ENCODE results near the gene BAG2.

GRCh38 chr6:57127763-57128162 is 44.4 kb upstream of the BAG2 start:
- TF ChIP-seq CTCF (IDR thresholded peaks at IDR 0.05; ENCODE audit: insufficient read depth, low read depth, low read length) (no peak), EZH2 (IDR thresholded peaks at IDR 0.05; ENCODE audit: insufficient read depth, low read length) (no peak)

Measured in astrocyte (in vitro differentiated cells and primary cell).